ENCODE measurements around the gene PRR29. TPM values are rescaled to one million over a fixed set of nuclear protein-coding genes. Genes with fewer than 3 reads are reported as not detected.

The PRR29 gene
- total RNA-seq, 2 experiments from 2014 or later, result 12.0 to 15.1 TPM

DNA sequence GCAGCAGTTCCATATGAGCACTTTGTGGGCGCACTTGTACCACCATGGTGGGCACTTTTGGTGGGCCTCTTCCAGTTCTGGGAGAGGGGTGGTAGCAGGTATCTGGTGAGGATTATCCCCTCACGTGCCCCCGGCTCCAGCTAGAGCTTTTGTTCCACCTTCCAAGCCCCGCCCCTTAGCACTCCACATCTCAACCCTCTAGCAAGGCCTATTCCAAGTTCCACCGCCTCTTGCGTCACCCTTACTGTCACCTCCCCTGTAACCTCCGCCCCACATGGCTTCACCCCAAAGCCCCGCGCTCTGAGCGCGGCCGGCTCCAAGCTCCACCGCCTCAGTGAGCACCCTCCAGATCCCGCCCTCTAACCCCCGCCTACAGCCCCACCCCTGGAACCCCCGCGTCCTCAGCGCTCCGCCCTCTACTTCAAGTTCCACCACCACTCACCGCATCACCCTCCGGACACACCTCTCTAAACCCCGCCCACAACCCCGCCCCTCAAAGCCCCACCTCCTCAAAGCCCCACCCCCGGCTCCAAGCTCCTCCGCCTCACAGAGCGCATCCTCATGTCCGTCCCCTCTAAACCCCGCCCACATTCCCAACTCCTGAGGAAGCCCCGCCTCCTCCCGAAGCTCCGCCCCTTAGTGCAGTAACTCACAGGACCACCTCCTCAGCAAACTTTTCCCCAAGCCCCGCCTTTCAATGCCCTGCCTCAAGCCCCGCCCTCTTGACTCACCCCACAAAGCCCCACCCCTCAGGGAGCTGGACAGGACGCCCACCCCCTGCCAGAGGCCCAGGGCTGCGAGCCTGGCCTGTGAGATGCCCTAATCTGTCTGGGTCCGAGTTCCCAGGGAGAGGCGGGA lies 36.6 kb upstream of the PRR29 start:
- ChIA-PET CTCF (interaction anchor here (0.6 to 2.3 kb wide), 4 partner anchors 15 to 113 kb away, joined by 3 to 7 read pairs (median 6); partner anchors contain the start of gene CD79B), POLR2A (interaction anchor here (0.8 to 1.0 kb wide), 2 partner anchors 15 to 59 kb away, joined by 3 to 4 read pairs; partner anchors contain the start of gene ICAM2)
- H3K27ac Mint-ChIP-seq, result no peak overlapping the region
- H3K9me3 Mint-ChIP-seq, result no peaks in the 10 kb centered on the region
- peak; percentile 52 for DNase-seq
- peaks cover 5% of the 10 kb centered on the region for H3K27me3 Mint-ChIP-seq
- H3K4me1 Mint-ChIP-seq, result peaks cover 6% of the 10 kb centered on the region
- H3K4me3 Mint-ChIP-seq, result no peak overlapping the region
- H3K36me3 Mint-ChIP-seq (ENCODE audit: low read depth), result no peaks in the 10 kb centered on the region

DNA sequence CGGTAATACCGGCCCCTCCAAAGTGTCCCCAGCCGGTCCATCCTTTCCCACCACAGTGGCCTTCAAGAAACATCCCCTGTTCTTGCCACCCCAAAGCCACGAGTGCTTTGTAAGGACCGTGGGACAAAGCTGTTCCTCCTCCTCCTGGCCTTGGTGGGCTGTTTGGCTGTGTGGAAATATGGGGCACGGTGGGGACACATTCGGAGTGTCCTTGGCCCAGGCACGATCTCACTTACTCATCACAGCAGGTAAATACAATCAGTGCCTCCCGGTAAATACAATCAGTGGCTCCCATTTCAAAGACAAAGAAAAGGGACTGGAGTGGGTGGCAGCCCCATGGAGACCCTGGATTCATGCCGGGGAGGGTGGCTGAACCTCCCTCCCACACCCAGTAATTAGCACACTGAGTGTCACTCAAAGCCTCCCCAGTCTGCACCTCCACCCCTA lies 35.8 kb upstream of the PRR29 start:
- H3K4me3 Mint-ChIP-seq, result no peak overlapping the region
- H3K4me1 Mint-ChIP-seq, result peaks cover 13% of the 10 kb centered on the region
- no peak overlapping the region for H3K27ac Mint-ChIP-seq
- no peaks in the 10 kb centered on the region for H3K36me3 Mint-ChIP-seq (ENCODE audit: low read depth)
- no peak for DNase-seq
- ChIA-PET POLR2A (no interaction called here), CTCF (interaction anchor here (0.6 to 2.3 kb wide), 2 partner anchors 16 to 113 kb away, joined by 5 to 7 read pairs; no protein-coding TSS in a partner anchor)
- no peaks in the 10 kb centered on the region for H3K9me3 Mint-ChIP-seq
- peaks cover 5% of the 10 kb centered on the region for H3K27me3 Mint-ChIP-seq

DNA sequence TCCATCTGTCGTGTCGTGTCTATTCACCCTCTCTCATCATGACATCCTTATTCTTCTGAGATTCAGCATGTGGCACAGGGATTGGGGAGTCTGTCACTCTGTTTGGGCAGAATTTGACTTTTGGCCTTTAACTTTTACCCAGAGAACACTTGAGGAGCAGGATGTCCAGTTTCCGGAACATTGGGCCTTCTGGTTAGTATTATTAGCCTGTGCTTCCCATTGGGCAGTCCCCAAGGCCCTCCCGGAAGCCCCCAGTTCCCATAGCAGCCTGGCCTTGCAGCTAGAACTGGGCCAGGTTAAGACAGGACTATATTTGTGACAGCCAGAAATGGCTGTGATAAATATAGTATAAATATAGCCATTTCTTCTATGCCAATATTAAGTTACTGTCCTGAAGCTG lies 35.0 kb upstream of the PRR29 start:
- H3K27me3 Mint-ChIP-seq, result peaks cover 7% of the 10 kb centered on the region
- no peak overlapping the region for H3K4me3 Mint-ChIP-seq
- ChIA-PET CTCF (no interaction called here), POLR2A (no interaction called here)
- H3K27ac Mint-ChIP-seq, result no peak overlapping the region
- no peaks in the 10 kb centered on the region for H3K9me3 Mint-ChIP-seq
- no peaks in the 10 kb centered on the region for H3K36me3 Mint-ChIP-seq (ENCODE audit: low read depth)
- peaks cover 14% of the 10 kb centered on the region for H3K4me1 Mint-ChIP-seq
- no peak for DNase-seq

DNA sequence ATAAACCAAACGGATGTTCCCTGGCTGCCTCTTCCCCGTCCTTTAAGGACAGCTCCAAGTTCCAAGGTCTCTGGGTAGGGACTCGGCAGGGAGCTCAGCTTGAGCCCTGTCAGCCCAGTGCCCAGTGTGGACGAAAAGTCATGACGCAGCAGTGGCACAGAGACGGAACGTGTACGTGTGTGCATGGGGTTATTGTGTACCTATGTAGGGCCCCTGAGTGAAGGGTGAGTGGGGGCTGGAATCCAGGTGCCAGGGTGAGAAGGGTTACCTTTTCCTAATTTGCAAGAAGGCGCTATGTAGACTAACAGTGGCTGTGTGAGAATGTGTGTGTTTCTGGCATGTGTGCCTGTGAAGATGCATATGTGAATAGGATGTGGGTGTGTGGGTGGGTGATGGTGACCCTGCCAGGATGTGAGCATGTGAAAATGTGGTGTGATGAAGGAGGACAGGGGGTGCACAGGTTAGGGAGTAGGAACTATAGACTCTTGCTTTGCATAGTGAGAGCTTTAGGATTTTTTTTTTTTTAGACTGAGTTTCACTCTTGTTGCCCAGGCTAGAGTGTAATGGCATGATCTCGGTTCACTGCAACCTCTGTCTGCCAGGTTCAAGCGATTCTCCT lies 31.4 kb upstream of the PRR29 start:
- Mint-ChIP-seq H3K4me3 (no peak overlapping the region), H3K4me1 (peaks cover 15% of the 10 kb centered on the region), H3K27ac (no peak overlapping the region), H3K9me3 (no peaks in the 10 kb centered on the region), H3K27me3 (peaks cover 11% of the 10 kb centered on the region), H3K36me3 (ENCODE audit: low read depth) (no peaks in the 10 kb centered on the region)
- CTCF ChIA-PET, result interaction anchor here (0.8 to 1.7 kb wide), 6 partner anchors 17 to 59 kb away, joined by 3 to 9 read pairs (median 5); no protein-coding TSS in a partner anchor
- peak; percentile 54 for DNase-seq
- POLR2A ChIA-PET, result interaction anchor here (1.0 to 1.5 kb wide), 3 partner anchors 11 to 53 kb away, joined by 3 to 5 read pairs (median 4); partner anchors contain the start of gene ICAM2

DNA sequence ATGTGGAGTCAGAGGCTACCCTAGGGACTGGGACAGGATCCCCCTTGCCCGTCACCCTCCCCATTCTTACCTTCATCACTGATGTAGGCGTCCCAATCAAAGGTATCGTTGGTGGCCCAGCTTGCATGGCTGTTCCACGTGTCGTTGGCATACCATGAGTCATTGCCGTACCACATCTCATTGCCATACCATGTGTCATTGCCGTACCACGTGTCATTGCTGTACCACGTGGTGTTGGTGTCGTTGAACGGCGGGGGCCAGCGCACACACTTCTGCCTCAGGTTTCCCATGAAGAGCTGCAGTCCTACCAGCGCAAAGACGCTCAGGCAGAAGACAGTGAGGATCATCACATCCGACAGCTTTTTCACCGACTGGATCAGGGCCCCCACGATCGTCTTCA lies 30.2 kb upstream of the PRR29 start:
- no peak for DNase-seq
- H3K36me3 Mint-ChIP-seq (ENCODE audit: low read depth), result no peaks in the 10 kb centered on the region
- H3K9me3 Mint-ChIP-seq, result no peaks in the 10 kb centered on the region
- peaks cover 10% of the 10 kb centered on the region for H3K27me3 Mint-ChIP-seq
- ChIA-PET CTCF (interaction anchor here (0.7 to 1.7 kb wide), 4 partner anchors 18 to 63 kb away, joined by 5 to 6 read pairs (median 5); no protein-coding TSS in a partner anchor), POLR2A (interaction anchor here (1.3 to 1.5 kb wide), 2 partner anchors 11 to 12 kb away, joined by 3 to 5 read pairs; no protein-coding TSS in a partner anchor)
- H3K27ac Mint-ChIP-seq, result no peak overlapping the region
- peaks cover 13% of the 10 kb centered on the region for H3K4me1 Mint-ChIP-seq
- H3K4me3 Mint-ChIP-seq, result no peak overlapping the region

DNA sequence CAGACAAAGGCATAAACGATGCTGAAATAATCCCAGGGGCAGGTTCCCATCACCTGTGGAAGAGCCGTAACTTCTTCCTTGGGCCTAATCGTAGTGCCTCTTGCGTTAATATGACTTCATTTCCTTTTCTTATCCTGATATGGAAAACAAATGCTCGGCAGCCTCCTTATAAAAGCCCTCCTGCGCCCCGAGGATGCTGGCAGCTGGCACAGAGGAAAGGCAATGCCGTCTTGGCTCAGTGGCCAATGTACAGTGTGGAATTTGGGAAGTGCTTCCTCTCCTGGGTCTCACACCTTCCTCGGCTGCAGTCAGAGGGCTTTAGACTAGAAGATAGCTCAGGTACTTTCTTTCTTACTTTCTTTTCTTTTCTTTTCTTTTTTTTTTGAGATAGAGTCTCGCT lies 28.9 kb upstream of the PRR29 start:
- peaks cover 14% of the 10 kb centered on the region for H3K4me1 Mint-ChIP-seq
- H3K9me3 Mint-ChIP-seq, result no peaks in the 10 kb centered on the region
- POLR2A ChIA-PET, result no interaction called here

DNA sequence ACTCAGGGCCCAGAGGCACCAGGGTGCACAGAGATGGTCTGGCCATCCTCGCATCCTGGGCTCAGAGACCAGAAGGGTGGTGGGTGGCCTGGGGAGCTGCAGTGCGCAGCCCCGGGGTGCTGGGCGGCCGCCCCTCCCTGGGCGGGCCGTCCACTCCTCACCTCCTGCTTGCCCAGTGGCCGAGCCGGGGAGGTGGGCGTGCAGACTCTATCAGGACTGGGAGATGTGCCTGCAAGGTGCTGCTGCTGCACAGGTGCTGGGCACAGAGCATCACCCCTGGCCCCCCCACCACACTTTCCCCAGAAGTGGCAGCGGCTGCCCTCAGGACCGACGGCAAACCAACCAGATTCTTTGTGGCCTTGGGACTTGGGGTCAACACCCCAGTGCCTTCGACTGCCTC lies 25.4 kb upstream of the PRR29 start, which contains the start of gene SCN4A:
TSS of gene SCN4A (minus strand) at position 123 of the 400 bp plus-strand sequence. CDS start at position 46, 77 bp downstream.
- no peak within 1 kb of the TSS for H3K27ac Mint-ChIP-seq
- no peak for DNase-seq
- no peaks in the 10 kb centered on the region for H3K36me3 Mint-ChIP-seq (ENCODE audit: low read depth)
- ChIA-PET POLR2A (no interaction called here), CTCF (no interaction called here)
- H3K27me3 Mint-ChIP-seq, result peaks cover 19% of the 10 kb centered on the region
- peaks cover 17% of the 10 kb centered on the region for H3K4me1 Mint-ChIP-seq
- H3K4me3 Mint-ChIP-seq, result no peak within 1 kb of the TSS
- no peaks in the 10 kb centered on the region for H3K9me3 Mint-ChIP-seq

More for the DNA sequence above, 28.9 kb upstream of the PRR29 start:
- CTCF ChIA-PET, result no interaction called here
- no peak for DNase-seq
- Mint-ChIP-seq H3K4me3 (no peak overlapping the region), H3K27ac (no peak overlapping the region), H3K27me3 (peaks cover 10% of the 10 kb centered on the region), H3K36me3 (ENCODE audit: low read depth) (no peaks in the 10 kb centered on the region)

DNA sequence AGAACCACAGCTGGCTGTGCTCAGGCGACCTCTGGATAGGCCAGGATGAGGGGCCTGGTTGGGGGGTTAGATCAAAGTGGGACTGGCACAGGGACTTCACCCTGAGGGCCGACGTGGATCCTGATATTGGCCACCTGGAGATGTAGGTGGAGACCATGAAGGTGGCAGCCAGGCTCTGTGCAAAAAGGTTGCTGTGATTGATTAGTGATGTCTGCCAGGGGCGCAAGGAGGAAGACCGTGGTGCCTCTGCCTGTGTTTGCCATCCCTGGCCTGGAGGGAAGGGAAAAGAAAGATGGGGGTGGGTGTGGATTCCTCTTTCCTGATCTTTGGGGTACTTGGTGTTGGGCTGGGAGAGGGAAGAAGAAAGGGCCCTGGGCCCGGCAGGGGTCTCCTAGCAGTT lies 24.9 kb upstream of the PRR29 start:
- CTCF ChIA-PET, result no interaction called here
- no peak for DNase-seq
- Mint-ChIP-seq H3K4me3 (no peak overlapping the region), H3K36me3 (ENCODE audit: low read depth) (no peaks in the 10 kb centered on the region), H3K9me3 (no peaks in the 10 kb centered on the region), H3K27me3 (peaks cover 17% of the 10 kb centered on the region), H3K27ac (no peak overlapping the region), H3K4me1 (peaks cover 17% of the 10 kb centered on the region)
- POLR2A ChIA-PET, result no interaction called here

DNA sequence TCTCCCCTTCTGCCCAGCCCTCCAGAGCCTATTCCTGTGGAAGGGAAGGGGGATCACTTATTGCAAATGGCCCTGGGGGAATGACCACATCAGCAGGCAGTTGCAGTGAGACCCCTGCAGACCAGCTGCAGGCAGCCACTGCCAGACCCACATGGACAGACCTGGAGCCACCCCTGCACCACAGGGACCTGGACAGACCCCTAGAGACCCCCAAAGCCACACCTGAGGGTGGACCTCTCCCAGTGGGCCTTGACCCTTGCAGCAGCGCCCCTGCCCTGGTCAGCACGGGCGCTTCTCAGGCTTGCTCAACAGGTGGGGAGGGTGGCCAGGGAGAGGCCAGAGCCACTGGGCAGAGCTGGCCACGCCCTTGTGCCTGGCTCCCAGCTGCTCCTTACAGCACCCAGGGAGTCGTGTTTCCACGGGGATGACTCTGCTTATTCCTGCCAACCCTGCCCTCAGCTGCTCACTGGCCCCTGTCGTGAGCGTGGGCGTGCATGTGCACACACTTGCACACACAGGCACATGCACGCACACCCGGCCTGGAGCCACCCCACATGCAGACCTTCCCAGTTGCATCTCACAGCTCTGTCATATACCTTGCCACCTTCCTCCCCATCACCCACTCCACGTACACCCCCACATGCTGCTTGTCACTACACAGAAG lies 24.1 kb upstream of the PRR29 start:
- CTCF ChIA-PET, result interaction anchor here (1.2 to 2.2 kb wide), 2 partner anchors 12 to 28 kb away, joined by 3 to 13 read pairs; no protein-coding TSS in a partner anchor
- Mint-ChIP-seq H3K4me1 (peaks cover 16% of the 10 kb centered on the region), H3K9me3 (no peaks in the 10 kb centered on the region), H3K4me3 (no peak overlapping the region), H3K27me3 (peaks cover 16% of the 10 kb centered on the region), H3K27ac (no peak overlapping the region), H3K36me3 (ENCODE audit: low read depth) (no peaks in the 10 kb centered on the region)
- no peak for DNase-seq
- POLR2A ChIA-PET, result interaction anchor here (0.6 kb wide), 1 partner anchor 25 kb away, joined by 3 read pairs; no protein-coding TSS in a partner anchor

DNA sequence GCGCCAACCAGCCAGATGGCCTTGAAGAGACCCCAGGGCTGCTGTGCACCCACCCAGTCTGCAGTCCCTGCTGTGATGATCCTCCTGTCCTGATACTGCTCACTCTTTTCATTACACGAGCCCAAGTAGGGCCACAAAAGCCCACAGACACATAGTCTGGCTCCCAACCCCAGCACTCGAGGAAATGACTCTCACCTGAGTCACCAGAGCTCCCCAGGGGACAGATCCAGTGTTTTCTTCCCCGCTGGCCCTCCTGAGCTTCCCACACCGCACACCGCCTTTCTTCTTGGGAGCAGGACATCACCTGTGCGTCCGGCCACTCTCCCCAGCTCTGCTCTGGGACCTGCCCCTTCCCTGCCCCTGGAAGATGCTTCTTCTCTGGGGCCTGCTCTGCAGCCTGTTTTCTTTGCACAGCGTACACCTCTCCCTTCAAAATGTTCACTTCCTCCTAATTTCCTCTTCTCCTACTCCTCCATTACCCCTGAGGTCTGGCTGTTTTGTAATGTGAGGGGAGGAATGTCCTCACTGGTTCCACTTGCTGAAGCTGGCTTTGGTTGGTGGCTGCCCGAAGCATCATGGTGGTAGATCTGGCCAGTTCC lies 23.5 kb upstream of the PRR29 start:
- CTCF ChIA-PET, result interaction anchor here (1.2 to 2.2 kb wide), 4 partner anchors 11 to 55 kb away, joined by 3 to 13 read pairs (median 4); no protein-coding TSS in a partner anchor
- Mint-ChIP-seq H3K4me3 (no peak overlapping the region), H3K27ac (no peak overlapping the region), H3K27me3 (peaks cover 14% of the 10 kb centered on the region), H3K36me3 (ENCODE audit: low read depth) (no peaks in the 10 kb centered on the region), H3K4me1 (peaks cover 16% of the 10 kb centered on the region), H3K9me3 (no peaks in the 10 kb centered on the region)
- DNase-seq, result no peak
- POLR2A ChIA-PET, result interaction anchor here (0.7 to 1.7 kb wide), 2 partner anchors 11 to 12 kb away, joined by 3 to 4 read pairs; no protein-coding TSS in a partner anchor

DNA sequence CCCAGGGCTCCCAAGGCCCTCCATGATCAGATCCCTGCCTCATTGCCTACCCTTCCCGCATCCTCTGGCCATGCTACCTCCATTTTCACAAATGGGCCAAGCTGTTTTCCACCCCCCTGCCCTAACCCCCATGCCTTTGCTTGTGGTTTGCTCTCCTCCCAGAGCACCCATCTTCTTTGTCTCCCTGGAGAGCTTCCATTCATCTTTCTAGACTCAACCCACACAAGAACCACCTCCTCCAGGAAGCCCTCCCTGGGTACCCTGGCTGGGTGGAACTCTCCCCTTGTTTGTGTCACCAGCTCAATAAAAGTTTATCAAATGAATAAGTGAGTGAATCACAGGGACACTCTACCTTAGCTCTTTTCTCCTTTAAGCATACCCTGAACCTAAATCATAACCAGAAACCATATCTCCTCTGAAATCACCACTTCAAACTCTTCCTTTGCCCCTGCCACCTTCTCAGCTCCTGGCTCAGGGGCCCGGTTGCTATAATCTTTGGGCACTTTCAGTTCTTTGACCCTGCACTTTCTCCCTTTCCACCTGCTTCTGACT lies 22.5 kb upstream of the PRR29 start:
- ChIA-PET CTCF (interaction anchor here (0.7 to 2.2 kb wide), 5 partner anchors 15 to 56 kb away, joined by 3 to 13 read pairs (median 4); no protein-coding TSS in a partner anchor), POLR2A (interaction anchor here (0.7 to 1.7 kb wide), 4 partner anchors 10 to 155 kb away, joined by 3 to 4 read pairs (median 3); no protein-coding TSS in a partner anchor)
- no peaks in the 10 kb centered on the region for H3K36me3 Mint-ChIP-seq (ENCODE audit: low read depth)
- H3K27ac Mint-ChIP-seq, result no peak overlapping the region
- H3K4me3 Mint-ChIP-seq, result no peak overlapping the region
- peaks cover 10% of the 10 kb centered on the region for H3K27me3 Mint-ChIP-seq
- DNase-seq, result no peak
- H3K9me3 Mint-ChIP-seq, result no peaks in the 10 kb centered on the region
- peaks cover 16% of the 10 kb centered on the region for H3K4me1 Mint-ChIP-seq

DNA sequence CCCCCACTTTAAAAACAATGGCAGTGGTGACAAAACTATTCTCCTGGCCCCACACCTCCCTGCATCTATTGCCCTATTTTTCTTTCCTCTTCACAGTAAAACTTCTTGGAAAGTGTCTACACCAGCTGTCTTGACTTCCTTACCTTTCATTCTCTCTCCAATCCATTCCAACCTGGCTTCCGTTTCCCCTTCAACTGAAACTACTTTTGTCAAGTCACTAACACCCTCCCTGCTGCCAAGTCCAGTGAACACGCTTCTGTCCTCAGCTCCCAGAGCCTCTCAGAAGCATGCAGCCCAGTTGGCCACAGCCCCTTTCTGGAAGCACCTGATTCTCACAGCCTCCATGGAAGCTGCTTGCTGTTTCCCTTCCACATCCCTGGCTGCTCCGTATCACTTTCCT lies 21.4 kb upstream of the PRR29 start:
- Mint-ChIP-seq H3K27me3 (peaks cover 10% of the 10 kb centered on the region), H3K4me3 (no peak overlapping the region)
- DNase-seq, result no peak

More for the DNA sequence above, 21.4 kb upstream of the PRR29 start:
- ChIA-PET CTCF (interaction anchor here (0.7 to 1.1 kb wide), 3 partner anchors 9 to 157 kb away, joined by 3 to 4 read pairs (median 3); no protein-coding TSS in a partner anchor), POLR2A (interaction anchor here (0.9 to 1.7 kb wide), 3 partner anchors 10 to 45 kb away, joined by 3 to 4 read pairs (median 3); partner anchors contain the start of gene CD79B)
- peaks cover 1% of the 10 kb centered on the region for H3K9me3 Mint-ChIP-seq
- H3K27ac Mint-ChIP-seq, result no peak overlapping the region
- H3K36me3 Mint-ChIP-seq (ENCODE audit: low read depth), result no peaks in the 10 kb centered on the region
- peaks cover 16% of the 10 kb centered on the region for H3K4me1 Mint-ChIP-seq
